ENCODE data around the gene CSTB. TPM values are rescaled to one million over a fixed set of nuclear protein-coding genes. Genes with fewer than 3 reads are reported as not detected.

Gene CSTB
- total RNA-seq, 1 experiment from 2014 or later = 57.5 TPM

DNA sequence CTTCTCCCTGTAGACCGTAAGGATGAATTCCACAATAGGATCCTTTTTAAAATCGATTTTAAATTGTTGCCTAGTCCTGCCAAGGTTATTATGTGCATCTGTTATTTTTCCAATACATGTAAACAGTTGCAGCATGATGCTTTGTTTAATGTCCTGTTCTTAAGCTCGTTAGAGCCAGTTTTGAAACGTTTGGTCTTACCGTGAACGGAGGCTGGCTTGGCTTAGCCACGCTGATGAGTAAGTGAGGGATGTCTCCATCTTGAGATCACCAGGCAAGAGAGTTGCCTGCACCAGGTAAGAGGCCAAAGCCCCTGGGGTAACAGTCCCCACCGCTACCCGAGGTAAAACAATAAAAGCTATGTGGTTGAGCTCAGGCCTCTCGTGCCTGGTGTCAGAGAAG is 17.3 kb downstream of the CSTB start:
- Histone ChIP-seq H3K4me3 (replicated peaks in 1 of 2; ENCODE audit: low read depth in 1 of 2, low read length in 2 of 2) (no peak overlapping the region), H3K79me2 (ENCODE audit: insufficient read depth, low read length) (no peaks in the 10 kb centered on the region), H3K9me2 (ENCODE audit: insufficient read depth) (no peaks in the 10 kb centered on the region), H4K20me1 (ENCODE audit: insufficient read depth) (no peaks in the 10 kb centered on the region), H3K9ac (ENCODE audit: low read length) (no peak overlapping the region), H3K9me3 (ENCODE audit: control insufficient read depth in 1 of 2, insufficient read depth in 1 of 2, low read depth in 1 of 2, low read length in 2 of 2) (no peaks in the 10 kb centered on the region), H3K4me1 (ENCODE audit: control insufficient read depth in 1 of 2, insufficient read depth in 2 of 2, low read length in 2 of 2) (no peaks in the 10 kb centered on the region; a peak in 1 of 4 replicates), H3K27me3 (ENCODE audit: insufficient read depth, low read length) (no peaks in the 10 kb centered on the region), H3K4me2 (ENCODE audit: low read length) (no peak overlapping the region), H3K27ac (ENCODE audit: low read depth, low read length) (no peak overlapping the region), H3K36me3 (ENCODE audit: control insufficient read depth in 1 of 2, insufficient read depth in 2 of 2, low read length in 2 of 2) (peaks cover 17 to 49% of the 10 kb centered on the region in 2 experiments; a peak in 3 of 4 replicates), H2AFZ (ENCODE audit: low read depth, low read length, poor library complexity, severe bottlenecking) (no peak overlapping the region)
- RAD21 ChIA-PET (ENCODE audit: low non-redundant PET in 1 of 2, low total read pairs in 2 of 2, uncharacterized antibody in 2 of 2, unreplicated experiment in 2 of 2) = no interaction called here
- no peak for DNase-seq (ENCODE audit: low read depth, low spot score)
- no peak for ATAC-seq
- TF ChIP-seq, protein P1, sequence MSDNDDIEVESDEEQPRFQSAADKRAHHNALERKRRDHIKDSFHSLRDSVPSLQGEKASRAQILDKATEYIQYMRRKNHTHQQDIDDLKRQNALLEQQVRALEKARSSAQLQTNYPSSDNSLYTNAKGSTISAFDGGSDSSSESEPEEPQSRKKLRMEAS (IDR thresholded peaks at IDR 0.05) = no peak
- no peak for TF ChIP-seq FOSL1 (IDR thresholded peaks at IDR 0.05; ENCODE audit: low read depth)
- no peak for TF ChIP-seq POLR2AphosphoS5 (IDR thresholded peaks at IDR 0.05; ENCODE audit: low read depth, low read length)
- no peak for TF ChIP-seq EZH2phosphoT487 (IDR thresholded peaks at IDR 0.05; ENCODE audit: borderline replicate concordance)
- TF ChIP-seq, protein P2, sequence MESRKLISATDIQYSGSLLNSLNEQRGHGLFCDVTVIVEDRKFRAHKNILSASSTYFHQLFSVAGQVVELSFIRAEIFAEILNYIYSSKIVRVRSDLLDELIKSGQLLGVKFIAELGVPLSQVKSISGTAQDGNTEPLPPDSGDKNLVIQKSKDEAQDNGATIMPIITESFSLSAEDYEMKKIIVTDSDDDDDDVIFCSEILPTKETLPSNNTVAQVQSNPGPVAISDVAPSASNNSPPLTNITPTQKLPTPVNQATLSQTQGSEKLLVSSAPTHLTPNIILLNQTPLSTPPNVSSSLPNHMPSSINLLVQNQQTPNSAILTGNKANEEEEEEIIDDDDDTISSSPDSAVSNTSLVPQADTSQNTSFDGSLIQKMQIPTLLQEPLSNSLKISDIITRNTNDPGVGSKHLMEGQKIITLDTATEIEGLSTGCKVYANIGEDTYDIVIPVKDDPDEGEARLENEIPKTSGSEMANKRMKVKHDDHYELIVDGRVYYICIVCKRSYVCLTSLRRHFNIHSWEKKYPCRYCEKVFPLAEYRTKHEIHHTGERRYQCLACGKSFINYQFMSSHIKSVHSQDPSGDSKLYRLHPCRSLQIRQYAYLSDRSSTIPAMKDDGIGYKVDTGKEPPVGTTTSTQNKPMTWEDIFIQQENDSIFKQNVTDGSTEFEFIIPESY (IDR thresholded peaks at IDR 0.05; ENCODE audit: extremely low read depth, insufficient replicate concordance, low read length) = no peak
- CTCF ChIA-PET = no interaction called here
- intact Hi-C loops (cut with micrococcal nuclease) = no loop called here
- POLR2A ChIA-PET = no interaction called here
- BruUV-seq (replicated peaks) = no TSS peak

DNA sequence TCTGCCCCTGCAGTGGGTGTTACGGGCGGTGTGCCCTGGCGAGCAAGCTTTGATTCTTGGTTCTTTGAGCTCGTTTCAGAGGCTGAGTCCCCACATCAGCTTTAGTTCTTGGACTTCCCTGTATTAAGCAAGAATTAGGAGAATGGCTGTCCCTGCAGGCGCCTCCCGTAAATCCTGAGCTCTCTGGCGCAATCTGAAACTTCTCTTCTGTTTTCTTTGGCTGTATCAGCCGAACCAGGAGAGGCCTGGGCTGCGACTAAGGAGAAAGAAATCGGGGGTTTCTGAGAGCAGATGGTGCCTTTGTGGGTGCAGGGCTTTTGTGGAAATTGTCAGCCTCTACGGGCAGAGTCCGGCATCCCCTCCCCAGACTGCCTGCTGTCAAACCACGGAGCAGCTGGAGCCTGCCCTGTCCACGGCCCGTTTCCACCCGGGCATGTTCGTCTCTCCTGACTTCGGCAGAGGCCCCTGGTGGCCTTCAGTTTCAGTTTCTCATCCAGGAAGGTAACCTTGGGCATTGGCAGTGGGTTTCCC is 17.9 kb downstream of the CSTB start:
- Histone ChIP-seq H3K4me2 (ENCODE audit: low read length) (no peak overlapping the region), H3K27ac (ENCODE audit: low read depth, low read length) (no peak overlapping the region), H3K9me2 (ENCODE audit: insufficient read depth) (no peaks in the 10 kb centered on the region), H3K9me3 (ENCODE audit: control insufficient read depth in 1 of 2, insufficient read depth in 1 of 2, low read depth in 1 of 2, low read length in 2 of 2) (no peaks in the 10 kb centered on the region), H3K36me3 (ENCODE audit: control insufficient read depth in 1 of 2, insufficient read depth in 2 of 2, low read length in 2 of 2) (peaks cover 18 to 56% of the 10 kb centered on the region in 2 experiments; a peak in 3 of 4 replicates), H3K9ac (ENCODE audit: low read length) (no peak overlapping the region), H3K27me3 (ENCODE audit: insufficient read depth, low read length) (no peaks in the 10 kb centered on the region), H4K20me1 (ENCODE audit: insufficient read depth) (no peaks in the 10 kb centered on the region), H3K4me3 (replicated peaks in 1 of 2; ENCODE audit: low read depth in 1 of 2, low read length in 2 of 2) (no peak overlapping the region), H3K79me2 (ENCODE audit: insufficient read depth, low read length) (no peaks in the 10 kb centered on the region), H2AFZ (ENCODE audit: low read depth, low read length, poor library complexity, severe bottlenecking) (no peak overlapping the region), H3K4me1 (ENCODE audit: control insufficient read depth in 1 of 2, insufficient read depth in 2 of 2, low read length in 2 of 2) (no peaks in the 10 kb centered on the region)
- ATAC-seq = no peak
- ChIA-PET POLR2A (no interaction called here), RAD21 (ENCODE audit: low non-redundant PET in 1 of 2, low total read pairs in 2 of 2, uncharacterized antibody in 2 of 2, unreplicated experiment in 2 of 2) (no interaction called here), CTCF (no interaction called here)
- TF ChIP-seq POLR2A (IDR thresholded peaks at IDR 0.05; ENCODE audit: borderline replicate concordance, extremely low read depth, insufficient read depth, insufficient read length) (no peak), SP1 (IDR thresholded peaks at IDR 0.05; ENCODE audit: low read depth) (no peak), CEBPB (IDR thresholded peaks at IDR 0.05; ENCODE audit: low read depth) (no peak), ZFX (IDR thresholded peaks at IDR 0.05) (no peak)
- intact Hi-C loops (cut with micrococcal nuclease) = no loop called here
- BruUV-seq (replicated peaks) = TSS peak; percentile 15
- no peak for DNase-seq (ENCODE audit: low read depth, low spot score)
